Hepatocyte (in vitro differentiated cells): ENCODE data around the gene FAM174C. TPM values are rescaled to one million over a fixed set of nuclear protein-coding genes. Genes with fewer than 3 reads are reported as not detected.

ENCODE experiments used
- DNase-seq: peaks from one replicate; pipeline ENCODE4 v3.0.0-alpha.2; 2016; ENCODE audit warnings: low spot score
- H2AFZ ChIP-seq: fragments of 200-600 bp; sonication (generic); 2 replicates; pipeline ENCODE4 v1.6.0; 2016; ENCODE audit warnings: antibody characterized with exemption, mild to moderate bottlenecking
- H3K27ac ChIP-seq: fragments of 200-600 bp; sonication (generic); 2 replicates; pipeline ENCODE4 v1.5.1; 2016; ENCODE audit warnings: mild to moderate bottlenecking
- H3K27me3 ChIP-seq: fragments of 200-600 bp; sonication (generic); 2 replicates; pipeline ENCODE4 v1.6.1; 2016
- H3K36me3 ChIP-seq: fragments of 200-600 bp; sonication (generic); replicated peaks from 2 replicates; pipeline ENCODE4 v1.5.1; 2016; ENCODE audit warnings: low read depth; ENCODE audit not compliant: insufficient read depth
- H3K4me1 ChIP-seq: fragments of 200-600 bp; sonication (generic); 2 replicates; pipeline ENCODE4 v1.5.1; 2016; ENCODE audit warnings: mild to moderate bottlenecking, moderate library complexity; ENCODE audit not compliant: insufficient read depth
- H3K4me2 ChIP-seq: fragments of 200-600 bp; sonication (generic); 2 replicates; pipeline ENCODE4 v1.6.0; 2016
- H3K4me3 ChIP-seq: fragments of 200-600 bp; sonication (generic); 2 replicates; pipeline ENCODE4 v1.5.1; 2016; ENCODE audit warnings: mild to moderate bottlenecking
- H3K79me2 ChIP-seq: fragments of 200-600 bp; sonication (generic); 2 replicates; pipeline ENCODE4 v1.6.0; 2017; ENCODE audit warnings: mild to moderate bottlenecking
- H3K9me2 ChIP-seq: fragments of 200-600 bp; sonication (generic); replicated peaks from 2 replicates; pipeline ENCODE4 v1.6.0; 2017; ENCODE audit warnings: mild to moderate bottlenecking; ENCODE audit not compliant: insufficient read depth
- H3K9me3 ChIP-seq: fragments of 200-600 bp; sonication (generic); 2 replicates; pipeline ENCODE4 v1.5.1; 2016; ENCODE audit warnings: low read depth, mild to moderate bottlenecking
- H4K20me1 ChIP-seq: fragments of 200-600 bp; sonication (generic); 2 replicates; pipeline ENCODE4 v1.6.0; 2016; ENCODE audit warnings: mild to moderate bottlenecking; ENCODE audit not compliant: insufficient read depth, poor library complexity, severe bottlenecking
- EZH2 ChIP-seq: fragments of 200-600 bp; sonication (generic); IDR thresholded peaks from 2 replicates; pipeline ENCODE4 v1.6.1; 2016; ENCODE audit warnings: antibody characterized with exemption, mild to moderate bottlenecking, borderline replicate concordance
- EZH2phosphoT487 ChIP-seq: fragments of 200-600 bp; sonication (generic); IDR thresholded peaks from one replicate; pipeline ENCODE4 v1.6.1; 2018; ENCODE audit warnings: antibody characterized with exemption, mild to moderate bottlenecking, low read depth, moderate library complexity; ENCODE audit not compliant: unreplicated experiment, severe bottlenecking
- WGBS: methylation state at CpG from one replicate; pipeline ENCODE4 v1.1.6; 2016; ENCODE audit warnings: low lambda C conversion rate; ENCODE audit errors: missing lambda C conversion rate; 5-methylcytosine and 5-hydroxymethylcytosine counted together
- polyA plus RNA-seq: library from polyadenylated mRNA; unstranded; fragments of >200 nt; fragmentation: Nextera tagmentation; extraction: Ambion mirVana; gene quantifications from 2 replicates; pipeline ENCODE4 v1.2.1, GENCODE V29; 2016
- total RNA-seq: library from RNA; depleted of rRNA; stranded (reverse); fragments of >200 nt; gene quantifications from 2 replicates; pipeline ENCODE4 v1.2.3, GENCODE V29; 2014
- TF ChIP-seq, protein P1 (sequence below): fragments of 200-600 bp; sonication (generic); IDR thresholded peaks from 2 replicates; pipeline ENCODE4 v1.5.1; 2016; ENCODE audit warnings: antibody characterized with exemption, mild to moderate bottlenecking; ENCODE audit not compliant: poor library complexity

Gene FAM174C
- total and polyA plus RNA-seq, 2 experiments from 2014 or later = 25.5 to 79.9 TPM

DNA sequence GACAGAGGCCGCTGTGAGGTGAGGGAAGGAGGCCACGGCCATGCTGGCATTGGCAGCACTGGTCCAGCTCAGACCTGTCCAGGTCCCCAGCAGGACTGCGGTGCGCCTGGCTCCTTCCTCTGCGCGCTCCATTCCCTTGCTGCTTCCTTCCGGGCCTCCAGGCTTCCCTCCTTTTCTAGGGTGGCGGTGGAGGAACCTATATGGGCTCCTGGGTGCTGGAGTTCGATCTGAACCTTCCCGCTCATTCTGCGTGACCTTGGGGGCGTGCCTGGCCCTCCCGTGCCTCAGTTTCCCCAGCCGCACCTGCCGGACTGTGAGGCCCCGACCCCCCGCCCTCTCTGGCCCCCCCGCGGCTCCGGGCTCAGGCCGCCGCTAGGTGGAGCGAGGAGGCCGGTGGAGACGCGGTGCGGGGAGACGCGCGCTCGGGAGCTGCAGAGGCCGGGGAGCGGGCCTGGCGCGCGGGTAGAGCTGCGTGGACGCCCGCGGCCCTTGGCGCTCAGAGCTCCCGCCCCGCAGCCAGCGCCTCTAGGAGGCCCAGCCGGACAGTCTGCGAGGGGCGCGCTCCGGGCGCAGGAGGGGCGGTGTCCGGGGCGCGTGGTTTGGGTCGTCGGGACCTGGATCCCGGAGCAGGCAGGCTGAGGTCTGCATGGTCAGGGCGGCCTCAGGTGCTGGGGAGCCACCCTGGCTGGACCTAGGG lies 40.3 kb downstream of the FAM174C start:
- peaks cover 8% of the 10 kb centered on the region for H3K27me3 ChIP-seq
- 17% methylated on average over 47 of the region's 58 CpGs for WGBS
- peak; percentile 76 for DNase-seq
- H3K27ac ChIP-seq = no peak overlapping the region
- TF ChIP-seq EZH2phosphoT487 = no peak
- TF ChIP-seq, protein P1, sequence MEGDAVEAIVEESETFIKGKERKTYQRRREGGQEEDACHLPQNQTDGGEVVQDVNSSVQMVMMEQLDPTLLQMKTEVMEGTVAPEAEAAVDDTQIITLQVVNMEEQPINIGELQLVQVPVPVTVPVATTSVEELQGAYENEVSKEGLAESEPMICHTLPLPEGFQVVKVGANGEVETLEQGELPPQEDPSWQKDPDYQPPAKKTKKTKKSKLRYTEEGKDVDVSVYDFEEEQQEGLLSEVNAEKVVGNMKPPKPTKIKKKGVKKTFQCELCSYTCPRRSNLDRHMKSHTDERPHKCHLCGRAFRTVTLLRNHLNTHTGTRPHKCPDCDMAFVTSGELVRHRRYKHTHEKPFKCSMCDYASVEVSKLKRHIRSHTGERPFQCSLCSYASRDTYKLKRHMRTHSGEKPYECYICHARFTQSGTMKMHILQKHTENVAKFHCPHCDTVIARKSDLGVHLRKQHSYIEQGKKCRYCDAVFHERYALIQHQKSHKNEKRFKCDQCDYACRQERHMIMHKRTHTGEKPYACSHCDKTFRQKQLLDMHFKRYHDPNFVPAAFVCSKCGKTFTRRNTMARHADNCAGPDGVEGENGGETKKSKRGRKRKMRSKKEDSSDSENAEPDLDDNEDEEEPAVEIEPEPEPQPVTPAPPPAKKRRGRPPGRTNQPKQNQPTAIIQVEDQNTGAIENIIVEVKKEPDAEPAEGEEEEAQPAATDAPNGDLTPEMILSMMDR = peak; percentile 83
- H3K79me2 ChIP-seq = no peaks in the 10 kb centered on the region
- peak overlapping the region; percentile 96 for H3K4me2 ChIP-seq
- no peaks in the 10 kb centered on the region for H3K36me3 ChIP-seq
- H3K9me3 ChIP-seq = no peaks in the 10 kb centered on the region
- no peak overlapping the region for H2AFZ ChIP-seq
- H4K20me1 ChIP-seq = no peaks in the 10 kb centered on the region
- no peak overlapping the region for H3K4me3 ChIP-seq
- no peaks in the 10 kb centered on the region for H3K9me2 ChIP-seq
- peaks cover 13% of the 10 kb centered on the region for H3K4me1 ChIP-seq

DNA sequence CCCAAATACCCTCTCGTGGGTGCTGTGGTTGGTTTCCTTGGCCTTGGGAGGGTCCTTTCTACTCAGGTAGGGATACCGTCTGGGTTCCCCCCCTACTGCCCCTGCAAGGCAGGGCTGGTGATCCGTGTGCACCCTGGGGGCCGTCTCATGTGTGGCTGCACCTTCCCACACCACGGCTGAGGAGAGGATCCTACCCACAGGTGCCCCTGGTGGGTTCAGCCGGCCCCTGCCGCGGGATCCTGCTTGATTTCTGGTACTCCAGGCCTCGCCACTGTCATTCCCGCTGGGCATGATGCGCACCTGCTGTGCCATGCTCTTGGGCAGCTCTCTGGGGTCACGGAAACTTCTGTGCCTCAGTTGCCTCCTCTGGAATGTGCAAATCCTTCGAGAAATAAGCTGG lies 41.1 kb downstream of the FAM174C start:
- 87% methylated on average over 13 of the region's 13 CpGs for WGBS

DNA sequence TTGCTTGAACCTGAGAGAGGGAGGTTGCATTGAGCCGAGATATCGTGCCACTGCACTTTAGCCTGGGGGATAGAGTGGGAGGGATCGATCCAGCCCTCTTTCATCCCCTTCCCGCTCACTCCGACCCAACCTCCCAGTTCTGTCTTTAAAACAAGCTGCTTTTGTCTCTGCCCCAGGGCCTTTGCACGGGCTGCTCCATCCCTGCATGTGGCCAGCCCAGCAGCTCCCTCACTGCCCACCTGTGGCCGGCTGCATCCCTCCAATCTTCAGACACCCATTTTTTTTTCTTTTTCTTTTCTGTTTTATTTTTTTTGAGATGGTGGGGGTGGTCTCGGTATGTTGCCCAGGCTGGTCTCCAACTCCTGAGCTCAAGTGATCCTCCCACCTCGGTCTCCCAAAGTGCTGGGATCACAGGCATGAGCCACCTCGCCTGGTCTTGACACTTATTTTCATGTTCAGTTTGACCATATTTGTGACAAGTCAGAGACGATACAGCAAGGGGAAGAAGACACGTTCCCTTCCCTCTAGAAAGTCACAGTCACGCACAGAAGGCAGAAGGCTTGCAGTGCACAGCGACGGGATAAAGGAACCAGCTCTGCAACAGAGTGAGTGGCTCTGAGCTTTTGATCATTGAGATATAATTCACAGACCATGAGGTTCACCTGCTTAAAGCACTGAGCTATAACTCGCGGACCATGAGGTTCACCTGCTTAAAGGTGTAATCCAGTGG lies 42.1 kb downstream of the FAM174C start:
- TF ChIP-seq EZH2phosphoT487 = no peak
- TF ChIP-seq, protein P1 = no peak
- TF ChIP-seq EZH2 = no peak
- WGBS = 84% methylated on average over 17 of the region's 17 CpGs
- H3K9me2 ChIP-seq = no peaks in the 10 kb centered on the region
- H2AFZ ChIP-seq = no peak overlapping the region
- peaks cover 8% of the 10 kb centered on the region for H3K27me3 ChIP-seq
- peak; percentile 2 for DNase-seq
- H3K4me2 ChIP-seq = no peak overlapping the region
- no peaks in the 10 kb centered on the region for H3K36me3 ChIP-seq
- H3K27ac ChIP-seq = no peak overlapping the region
- no peak overlapping the region for H3K4me3 ChIP-seq
- H3K79me2 ChIP-seq = no peaks in the 10 kb centered on the region
- H4K20me1 ChIP-seq = no peaks in the 10 kb centered on the region
- no peaks in the 10 kb centered on the region for H3K9me3 ChIP-seq
- peaks cover 13% of the 10 kb centered on the region for H3K4me1 ChIP-seq

More for the DNA sequence above, 41.1 kb downstream of the FAM174C start:
- Histone ChIP-seq H3K4me3 (no peak overlapping the region), H3K9me2 (no peaks in the 10 kb centered on the region), H3K27ac (no peak overlapping the region), H3K36me3 (no peaks in the 10 kb centered on the region), H3K4me1 (peaks cover 13% of the 10 kb centered on the region), H3K27me3 (peaks cover 8% of the 10 kb centered on the region), H2AFZ (no peak overlapping the region), H4K20me1 (no peaks in the 10 kb centered on the region), H3K4me2 (no peak overlapping the region), H3K79me2 (no peaks in the 10 kb centered on the region), H3K9me3 (no peaks in the 10 kb centered on the region)
- TF ChIP-seq EZH2 (no peak), EZH2phosphoT487 (no peak)
- TF ChIP-seq, protein P1 = no peak
- no peak for DNase-seq
